Dendritic cell treated with granulocyte-macrophage colony-stimulating factor and Interleukin-4, amounts not matched to agents 40 ng/mL and 50 ng/mL, for 4 days (primary cell): ENCODE measurements around the gene SLC16A10.
"Not testable (repeated sequence)": the region's sequence is repeated elsewhere in the genome, so short reads cannot be mapped to it uniquely, and the experiment has no call there.

Experiments
- H3K27ac Mint-ChIP-seq: one replicate; pipeline ENCODE4 v1.8.0; 2022; ENCODE audit warnings: mild to moderate bottlenecking, mixed read lengths
- H3K27me3 Mint-ChIP-seq: one replicate; pipeline ENCODE4 v1.8.0; 2022; ENCODE audit warnings: mild to moderate bottlenecking, mixed read lengths
- H3K36me3 Mint-ChIP-seq: one replicate; pipeline ENCODE4 v1.8.0; 2022; ENCODE audit warnings: low read depth, mixed read lengths
- H3K4me1 Mint-ChIP-seq: one replicate; pipeline ENCODE4 v1.8.0; 2022; ENCODE audit warnings: low read depth, mixed read lengths
- H3K4me3 Mint-ChIP-seq: one replicate; pipeline ENCODE4 v1.8.0; 2022; ENCODE audit warnings: mild to moderate bottlenecking, moderate library complexity, mixed read lengths
- H3K9me3 Mint-ChIP-seq: one replicate; pipeline ENCODE4 v1.8.0; 2022; ENCODE audit warnings: mixed read lengths
- intact Hi-C: fragments of 100-400 bp; cut with micrococcal nuclease; formaldehyde crosslinking; loops from one replicate; pipeline ENCODE4 v1.15.0; 2022

Gene SLC16A10

DNA sequence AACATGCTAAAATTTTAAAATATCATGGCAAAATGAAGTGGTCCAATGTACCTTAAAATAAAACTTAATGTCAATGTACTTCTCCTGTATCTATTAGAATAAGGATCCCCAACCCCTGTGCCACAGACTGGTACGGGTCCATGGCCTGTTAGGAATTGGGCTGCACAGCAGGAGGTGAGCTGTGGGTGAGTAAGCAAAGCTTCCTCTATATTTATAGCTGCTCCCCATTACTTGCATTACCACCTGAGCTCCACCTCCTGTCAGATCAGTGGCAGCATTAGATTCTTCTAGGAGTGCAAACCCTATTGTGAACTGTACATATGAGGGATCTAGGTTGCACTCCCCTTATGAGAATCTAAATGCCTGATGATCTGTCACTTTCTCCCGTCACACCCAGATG is 86.0 kb downstream of the SLC16A10 start:
- Mint-ChIP-seq H3K36me3 (no peaks in the 10 kb centered on the region), H3K9me3 (no peaks in the 10 kb centered on the region), H3K27ac (no peak overlapping the region), H3K4me1 (no peaks in the 10 kb centered on the region), H3K27me3 (no peaks in the 10 kb centered on the region), H3K4me3 (no peak overlapping the region)
- intact Hi-C loops = no loop called here

DNA sequence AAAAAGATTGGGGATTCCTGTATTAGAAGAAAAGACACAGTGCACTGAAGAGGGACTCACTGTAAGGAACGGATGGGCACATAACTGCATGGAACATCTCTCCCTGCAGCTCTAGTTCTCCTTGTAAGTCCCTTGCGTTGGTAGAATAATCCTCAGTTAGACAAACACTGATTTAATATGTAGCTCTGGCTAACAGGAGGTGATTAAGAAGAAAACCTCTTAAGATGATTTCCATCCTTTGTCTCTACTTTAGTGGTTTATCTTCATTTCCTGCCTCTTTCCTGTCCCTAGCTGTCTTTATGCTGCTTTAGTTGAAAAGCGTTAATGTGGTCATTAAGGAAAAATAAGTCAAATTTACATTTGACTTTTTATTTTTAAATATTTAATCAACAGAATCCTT is 86.6 kb downstream of the SLC16A10 start:
- H3K27me3 Mint-ChIP-seq = no peaks in the 10 kb centered on the region
- H3K4me3 Mint-ChIP-seq = no peak overlapping the region
- intact Hi-C loops = no loop called here
- H3K36me3 Mint-ChIP-seq = no peaks in the 10 kb centered on the region
- no peaks in the 10 kb centered on the region for H3K4me1 Mint-ChIP-seq
- no peaks in the 10 kb centered on the region for H3K9me3 Mint-ChIP-seq
- H3K27ac Mint-ChIP-seq = no peak overlapping the region

DNA sequence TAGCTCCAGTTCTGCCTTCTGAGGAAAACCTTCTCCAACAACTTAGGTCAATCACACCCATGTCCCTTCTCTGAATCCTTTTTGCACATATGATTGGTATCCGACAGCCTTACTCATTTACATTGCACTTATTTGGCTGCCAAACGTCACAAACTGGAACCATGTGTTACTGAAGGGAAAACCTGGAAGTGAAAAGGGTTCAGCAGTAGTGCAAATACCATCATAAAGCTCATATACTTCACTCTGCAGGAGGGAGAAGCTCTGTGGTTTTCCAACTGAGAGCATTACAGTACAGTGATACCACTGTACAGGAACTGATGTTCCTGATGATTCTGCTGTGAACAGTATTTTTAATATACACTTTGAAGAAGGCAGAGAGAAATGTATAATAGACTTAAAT is 87.8 kb downstream of the SLC16A10 start:
- no peaks in the 10 kb centered on the region for H3K9me3 Mint-ChIP-seq
- H3K4me3 Mint-ChIP-seq = no peak overlapping the region
- H3K27ac Mint-ChIP-seq = no peak overlapping the region
- no peaks in the 10 kb centered on the region for H3K36me3 Mint-ChIP-seq
- no peaks in the 10 kb centered on the region for H3K27me3 Mint-ChIP-seq
- intact Hi-C loops = no loop called here
- H3K4me1 Mint-ChIP-seq = no peaks in the 10 kb centered on the region

DNA sequence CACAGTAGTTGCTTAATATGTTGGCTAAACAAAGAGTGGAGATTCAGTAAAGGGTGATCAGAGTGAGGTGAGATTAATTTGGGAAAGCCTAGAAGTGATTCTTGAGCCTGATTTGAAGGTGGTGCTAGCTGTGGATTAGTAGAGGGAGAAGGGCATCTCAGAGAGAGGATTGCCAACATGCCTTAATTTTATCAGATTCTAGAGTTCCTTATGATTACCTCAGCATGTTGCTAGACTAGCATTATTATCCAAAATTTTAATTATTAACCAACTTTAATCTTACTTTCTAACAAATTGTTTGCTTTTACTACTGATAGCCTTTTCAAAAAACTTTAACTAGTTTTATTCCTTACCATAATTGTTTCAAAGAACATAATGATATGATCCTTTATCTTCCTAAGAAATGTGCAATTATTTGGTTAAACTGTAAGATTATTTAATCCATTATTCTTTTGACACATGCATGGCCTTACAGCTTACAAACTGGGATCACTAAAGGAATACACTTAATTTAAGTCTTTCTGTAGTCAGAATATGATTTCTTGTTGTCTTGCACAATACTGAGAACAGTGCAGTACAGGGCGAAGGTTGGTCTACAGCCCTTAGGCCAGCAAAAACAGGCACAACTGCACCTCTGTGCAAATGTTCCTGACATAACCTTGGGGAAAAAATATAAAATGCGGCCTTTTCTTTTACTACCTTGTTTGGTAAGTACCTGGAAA is 88.9 kb downstream of the SLC16A10 start:
- Mint-ChIP-seq H3K4me1 (no peaks in the 10 kb centered on the region), H3K9me3 (no peaks in the 10 kb centered on the region), H3K4me3 (no peak overlapping the region), H3K27me3 (no peaks in the 10 kb centered on the region), H3K27ac (no peak overlapping the region), H3K36me3 (no peaks in the 10 kb centered on the region)
- intact Hi-C loops = no loop called here

DNA sequence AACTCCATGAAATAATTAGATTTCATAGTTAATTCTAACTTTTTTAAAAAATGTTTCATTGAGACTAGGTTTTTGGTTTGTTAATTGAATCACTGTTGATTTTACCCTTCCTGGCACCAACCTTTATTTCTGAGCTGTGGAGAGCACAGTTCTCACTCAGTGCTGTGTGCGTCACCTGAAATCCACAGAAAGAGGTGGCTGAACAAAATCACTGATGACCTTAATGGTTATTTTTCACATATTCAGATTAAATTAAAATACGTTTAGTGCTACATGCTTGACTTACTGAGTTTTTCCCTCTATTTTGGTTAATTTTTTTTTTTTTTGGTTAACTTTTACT is 89.4 kb downstream of the SLC16A10 start:
- Mint-ChIP-seq H3K27me3 (no peaks in the 10 kb centered on the region), H3K9me3 (no peaks in the 10 kb centered on the region), H3K4me3 (no peak overlapping the region), H3K27ac (no peak overlapping the region), H3K4me1 (no peaks in the 10 kb centered on the region), H3K36me3 (no peaks in the 10 kb centered on the region)
- intact Hi-C loops = no loop called here

DNA sequence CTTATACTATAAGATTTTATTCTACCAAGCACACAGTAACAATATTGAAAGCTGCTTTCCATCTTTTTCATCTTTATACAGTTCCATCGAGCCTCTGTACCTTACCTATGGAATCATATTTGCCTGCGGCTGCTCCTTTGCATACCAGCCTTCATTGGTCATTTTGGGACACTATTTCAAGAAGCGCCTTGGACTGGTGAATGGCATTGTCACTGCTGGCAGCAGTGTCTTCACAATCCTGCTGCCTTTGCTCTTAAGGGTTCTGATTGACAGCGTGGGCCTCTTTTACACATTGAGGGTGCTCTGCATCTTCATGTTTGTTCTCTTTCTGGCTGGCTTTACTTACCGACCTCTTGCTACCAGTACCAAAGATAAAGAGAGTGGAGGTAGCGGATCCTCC is 89.8 kb downstream of the SLC16A10 start:
- intact Hi-C loops = no loop called here
- no peaks in the 10 kb centered on the region for H3K4me1 Mint-ChIP-seq
- H3K27ac Mint-ChIP-seq = no peak overlapping the region
- no peaks in the 10 kb centered on the region for H3K36me3 Mint-ChIP-seq
- no peak overlapping the region for H3K4me3 Mint-ChIP-seq
- H3K9me3 Mint-ChIP-seq = no peaks in the 10 kb centered on the region
- no peaks in the 10 kb centered on the region for H3K27me3 Mint-ChIP-seq

DNA sequence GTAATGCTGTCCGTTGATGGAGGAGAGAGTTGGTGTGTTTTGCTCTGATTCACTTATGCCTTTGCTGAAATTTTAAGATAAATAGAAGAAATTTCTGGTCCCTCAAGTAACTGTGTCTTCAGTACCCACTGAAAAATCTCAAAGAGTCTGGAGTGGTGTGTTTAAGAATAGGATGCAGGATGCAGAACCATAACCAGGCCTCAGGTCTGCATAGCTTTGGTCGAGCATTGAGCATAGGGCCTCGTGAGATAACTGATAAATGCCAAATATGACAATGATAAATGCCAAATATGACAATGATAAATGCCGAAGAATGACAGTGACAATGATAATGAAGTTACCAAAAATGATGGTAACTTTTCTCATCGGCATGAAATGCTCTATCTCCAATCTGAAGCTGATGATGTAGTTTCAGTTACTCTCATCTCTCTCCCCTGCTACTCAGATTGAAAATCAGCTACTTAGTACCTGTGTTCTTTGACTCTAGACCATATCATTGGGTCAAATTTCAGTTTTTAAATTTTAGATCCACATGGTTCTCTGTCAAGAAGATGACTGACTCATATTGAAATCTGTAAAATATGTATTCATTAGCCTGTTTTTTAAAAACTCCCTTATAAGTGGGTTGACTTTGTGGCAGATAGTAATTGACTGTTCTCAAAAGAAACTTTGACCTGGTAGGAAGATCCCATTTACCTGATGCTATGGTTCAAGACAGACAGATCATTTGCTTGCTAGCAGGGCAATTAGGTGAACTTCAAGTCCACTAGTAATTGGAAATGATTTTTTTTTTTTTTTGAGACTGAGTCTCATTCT is 96.6 kb downstream of the SLC16A10 start:
- Mint-ChIP-seq H3K4me1 (no peaks in the 10 kb centered on the region), H3K9me3 (no peaks in the 10 kb centered on the region), H3K36me3 (no peaks in the 10 kb centered on the region), H3K4me3 (no peak overlapping the region), H3K27ac (no peak overlapping the region), H3K27me3 (no peaks in the 10 kb centered on the region)
- intact Hi-C loops = no loop called here

DNA sequence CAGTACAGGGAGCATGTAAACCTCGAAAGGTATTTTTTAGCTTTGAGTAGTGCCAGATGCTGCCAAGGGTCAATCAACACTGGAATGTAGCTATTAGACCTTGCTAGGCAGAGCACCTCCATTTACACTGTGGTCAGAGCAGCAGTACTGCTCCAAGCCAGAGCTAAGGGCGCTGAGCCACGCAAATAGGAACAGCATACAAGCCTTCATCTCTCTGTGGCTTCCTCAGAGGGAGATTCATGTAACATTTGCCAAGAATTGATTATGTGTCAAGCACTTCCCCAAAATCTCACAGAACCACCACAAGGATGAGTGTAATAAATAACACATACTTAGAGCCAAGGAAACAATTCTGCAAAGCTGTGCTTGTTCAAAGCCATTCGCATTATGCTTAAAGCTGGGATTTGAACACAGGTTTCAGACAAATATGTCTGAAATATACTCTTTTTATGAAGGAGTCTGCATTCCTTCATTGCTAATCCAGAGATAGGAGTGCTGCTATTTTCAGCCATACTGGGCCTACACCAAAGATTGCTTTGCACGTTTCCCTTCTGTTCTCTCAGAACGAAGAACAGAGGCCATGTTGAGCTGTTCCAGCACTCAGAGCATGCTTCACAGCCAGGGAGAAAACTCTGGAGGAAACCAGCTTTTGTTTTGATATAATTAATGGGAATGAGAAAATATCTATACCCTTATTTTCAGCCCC is 97.7 kb downstream of the SLC16A10 start:
- Mint-ChIP-seq H3K4me3 (no peak overlapping the region), H3K4me1 (no peaks in the 10 kb centered on the region), H3K36me3 (no peaks in the 10 kb centered on the region), H3K27ac (no peak overlapping the region), H3K27me3 (no peaks in the 10 kb centered on the region), H3K9me3 (no peaks in the 10 kb centered on the region)
- intact Hi-C loops = no loop called here

DNA sequence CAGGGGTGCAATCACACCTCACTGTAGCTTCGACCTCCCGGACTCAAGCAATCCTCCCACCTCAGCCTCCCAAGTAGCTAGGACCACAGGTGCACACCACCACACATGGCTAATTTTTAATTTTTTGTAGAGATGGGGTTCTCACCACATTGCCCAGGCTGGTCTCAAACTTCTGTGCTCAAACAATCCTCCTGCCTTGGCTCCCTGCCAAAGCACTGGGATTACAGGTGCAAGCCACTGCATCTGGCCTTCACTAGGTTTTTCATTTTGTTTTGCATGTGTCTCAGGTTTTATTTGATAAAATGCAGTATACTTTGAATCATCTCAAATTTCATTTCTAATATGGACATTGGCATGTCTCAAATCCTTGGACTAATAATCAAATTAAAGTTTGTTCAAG is 98.7 kb downstream of the SLC16A10 start:
- Mint-ChIP-seq H3K36me3 (no peaks in the 10 kb centered on the region), H3K4me1 (no peaks in the 10 kb centered on the region), H3K9me3 (no peaks in the 10 kb centered on the region), H3K27ac (no peak overlapping the region), H3K27me3 (no peaks in the 10 kb centered on the region), H3K4me3 (no peak overlapping the region)
- intact Hi-C loops = no loop called here

DNA sequence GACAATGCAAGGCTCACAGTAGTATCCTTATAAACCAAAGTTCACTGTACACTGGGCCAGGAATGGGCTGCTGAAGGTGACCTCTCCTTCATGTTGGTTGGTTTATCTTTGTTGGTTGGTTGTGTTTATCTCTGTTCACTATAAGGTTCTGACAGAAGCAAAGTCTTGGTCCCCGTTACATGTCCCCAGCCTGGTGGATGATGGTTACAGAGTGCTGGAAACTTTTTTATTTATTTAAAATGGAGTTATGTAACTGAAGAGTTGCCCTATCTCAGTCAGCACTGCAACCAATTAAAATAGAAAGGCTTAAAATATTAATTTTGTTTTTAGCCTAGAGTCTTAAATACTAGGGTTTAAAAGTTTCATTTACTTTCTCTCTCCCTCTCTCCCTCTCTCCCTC is 100.6 kb downstream of the SLC16A10 start:
- H3K27ac Mint-ChIP-seq = no peak overlapping the region

DNA sequence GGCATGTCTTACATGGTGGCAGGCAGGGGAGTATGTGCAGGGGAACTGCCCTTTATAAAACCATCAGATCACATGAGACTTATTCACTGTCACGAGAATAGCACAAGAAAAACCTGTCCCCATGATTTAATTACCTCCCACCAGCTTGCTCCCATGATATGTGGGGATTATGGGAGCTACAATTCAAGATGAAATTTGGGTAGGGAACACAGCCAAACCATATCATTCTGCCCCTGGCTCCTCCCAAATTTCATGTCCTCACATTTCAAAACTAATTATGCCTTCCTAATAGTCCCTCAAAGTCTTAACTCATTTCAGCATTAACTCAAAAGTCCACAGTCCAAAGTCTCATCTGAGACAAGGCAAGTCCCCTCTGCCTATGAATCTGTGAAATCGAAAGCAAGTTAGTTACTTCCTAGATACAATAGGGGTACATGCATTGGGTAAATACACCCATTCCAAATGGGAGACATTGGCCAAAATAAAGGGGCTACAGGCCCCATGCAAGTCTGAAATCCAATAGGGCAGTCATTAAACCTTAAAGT is 102.4 kb downstream of the SLC16A10 start:
- H3K4me3 Mint-ChIP-seq, H3K4me1 Mint-ChIP-seq, H3K9me3 Mint-ChIP-seq, H3K27me3 Mint-ChIP-seq, intact Hi-C loops, H3K36me3 Mint-ChIP-seq, H3K27ac Mint-ChIP-seq: not testable (repeated sequence)

More for the DNA sequence above, 100.6 kb downstream of the SLC16A10 start:
- H3K9me3 Mint-ChIP-seq = no peaks in the 10 kb centered on the region
- no peaks in the 10 kb centered on the region for H3K36me3 Mint-ChIP-seq
- no peaks in the 10 kb centered on the region for H3K27me3 Mint-ChIP-seq
- H3K4me1 Mint-ChIP-seq = no peaks in the 10 kb centered on the region
- H3K4me3 Mint-ChIP-seq = no peak overlapping the region
- intact Hi-C loops = no loop called here

DNA sequence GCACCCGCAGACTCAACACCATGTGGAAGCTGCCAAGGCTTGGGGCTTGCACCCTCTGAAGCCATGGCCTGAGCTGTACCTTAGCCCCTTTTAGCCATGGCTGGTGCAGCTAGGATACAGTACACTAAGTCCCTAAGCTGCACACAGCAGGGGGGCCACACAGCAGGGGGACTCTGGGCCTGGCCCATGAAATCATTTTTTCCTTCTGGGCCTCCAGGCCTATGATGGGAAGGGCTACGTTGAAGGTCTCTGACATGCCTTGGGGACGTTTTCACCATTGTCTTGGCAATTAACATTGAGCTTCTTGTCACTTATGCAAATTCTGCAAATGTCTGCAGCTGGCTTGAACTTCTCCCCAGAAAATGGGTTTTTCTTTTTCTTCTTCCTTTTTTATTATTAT is 103.3 kb downstream of the SLC16A10 start:
- intact Hi-C loops = no loop called here
- no peaks in the 10 kb centered on the region for H3K27me3 Mint-ChIP-seq
- H3K36me3 Mint-ChIP-seq = no peaks in the 10 kb centered on the region
- no peak overlapping the region for H3K27ac Mint-ChIP-seq
- no peak overlapping the region for H3K4me3 Mint-ChIP-seq
- H3K4me1 Mint-ChIP-seq = no peaks in the 10 kb centered on the region
- H3K9me3 Mint-ChIP-seq = no peaks in the 10 kb centered on the region

DNA sequence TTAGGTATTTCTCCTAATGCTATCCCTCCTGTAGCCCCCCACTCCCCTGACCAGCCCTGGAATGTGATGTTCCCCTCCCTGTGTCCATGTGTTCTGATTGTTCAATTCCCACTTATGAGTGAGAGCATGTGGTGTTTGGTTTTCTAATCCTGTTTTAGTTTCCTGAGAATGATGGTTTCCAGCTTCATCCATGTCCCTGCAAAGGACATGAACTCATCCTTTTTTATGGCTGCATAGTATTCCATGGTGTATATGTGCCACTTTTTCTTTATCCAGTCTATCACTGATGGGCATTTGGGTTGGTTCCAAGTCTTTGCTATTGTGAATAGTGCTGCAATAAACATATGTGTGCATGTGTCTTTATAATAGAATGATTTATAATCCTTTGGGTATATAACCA is 103.8 kb downstream of the SLC16A10 start:
- H3K9me3 Mint-ChIP-seq, H3K27ac Mint-ChIP-seq, intact Hi-C loops, H3K36me3 Mint-ChIP-seq, H3K4me1 Mint-ChIP-seq, H3K4me3 Mint-ChIP-seq, H3K27me3 Mint-ChIP-seq: not testable (repeated sequence)

DNA sequence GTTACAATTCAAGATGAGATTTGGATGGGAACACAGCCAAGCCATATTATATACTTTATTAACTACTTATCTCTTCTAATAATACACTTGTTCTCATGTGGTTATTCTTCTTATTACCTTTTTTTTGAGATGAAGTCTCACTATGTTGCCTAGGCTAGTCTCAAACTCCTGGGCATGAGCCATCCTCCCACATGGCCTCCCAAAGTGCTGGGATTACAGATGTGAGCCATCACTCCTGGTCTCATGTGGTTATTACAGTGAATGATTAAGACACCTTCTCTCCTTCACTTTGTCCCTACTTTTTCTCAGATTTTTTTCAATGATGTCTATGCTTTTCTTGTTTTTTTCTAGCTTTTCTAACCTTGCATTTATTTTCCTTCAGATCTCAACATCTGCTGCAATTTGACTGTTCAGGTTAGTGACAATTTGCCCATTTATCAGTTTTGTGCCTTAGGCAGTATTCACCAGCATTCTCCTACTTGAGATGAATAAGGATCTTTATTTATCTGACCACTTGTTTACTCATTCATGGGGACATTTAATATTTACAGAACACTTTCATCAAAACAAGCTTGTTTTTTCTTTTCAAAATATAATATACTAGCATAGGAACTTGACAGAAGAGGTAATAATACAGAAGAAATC is 105.7 kb downstream of the SLC16A10 start:
- intact Hi-C loops = no loop called here
- Mint-ChIP-seq H3K36me3 (no peaks in the 10 kb centered on the region), H3K4me1 (no peaks in the 10 kb centered on the region), H3K27ac (no peak overlapping the region), H3K4me3 (no peak overlapping the region), H3K27me3 (no peaks in the 10 kb centered on the region), H3K9me3 (no peaks in the 10 kb centered on the region)
